ENCODE results near the gene SLC7A5.
A peak's percentile ranks its signal among the peaks of the same experiment; 100 is the strongest.
"Not testable (repeated sequence)": the region's sequence is repeated elsewhere in the genome, so short reads cannot be mapped to it uniquely, and the experiment has no call there.

Gene SLC7A5

GRCh38 chr16:87869061-87869878 is at the start of gene SLC7A5:
TSS of gene SLC7A5 (minus strand) at chr16:87869507. CDS start at chr16:87869422, 85 bp downstream.
- peak; percentile 87 for DNase-seq (ENCODE audit: low spot score)

GRCh38 chr16:87918338-87918737 is 49.0 kb upstream of the SLC7A5 start:
- DNase-seq (ENCODE audit: low spot score), result no peak
- TF ChIP-seq CTCF (IDR thresholded peaks at IDR 0.05; ENCODE audit: extremely low read depth, missing control alignments), result no peak

DNA sequence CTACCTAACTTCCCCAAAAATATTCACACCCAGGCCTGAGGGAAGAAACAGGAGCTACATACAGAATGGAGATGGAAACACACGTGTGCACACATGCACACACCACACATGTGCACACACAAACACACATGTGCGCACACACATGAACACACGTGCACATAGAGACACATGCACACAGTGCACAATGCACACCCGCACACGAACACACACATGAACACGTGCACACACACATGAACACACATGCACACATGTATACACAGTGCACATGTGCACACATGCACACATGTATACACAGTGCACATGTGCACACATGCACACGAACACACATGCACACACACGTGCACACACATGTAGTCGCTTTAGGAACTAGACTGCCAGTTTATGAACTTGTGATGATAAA is 48.2 kb upstream of the SLC7A5 start:
- no peak for TF ChIP-seq CTCF (IDR thresholded peaks at IDR 0.05; ENCODE audit: extremely low read depth, missing control alignments)

DNA sequence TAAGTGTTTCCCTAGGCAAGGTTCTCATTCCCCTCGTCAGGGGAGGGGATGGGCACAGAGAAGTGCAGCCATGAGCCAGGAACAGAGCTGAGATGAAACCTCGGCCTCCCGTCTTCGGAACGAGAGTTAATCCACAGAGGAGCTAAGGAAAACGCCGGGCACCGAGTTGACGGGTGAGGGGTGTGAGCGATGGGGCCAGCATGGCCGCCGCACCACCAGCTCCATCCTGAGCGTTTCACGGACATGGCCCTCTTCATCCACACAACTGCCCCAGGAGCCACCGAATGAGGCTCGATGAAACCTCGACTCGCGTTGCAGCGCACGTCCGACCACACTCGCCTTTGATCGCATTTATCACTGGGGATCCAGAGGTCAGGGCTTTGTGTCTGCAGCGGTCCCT is 45.5 kb upstream of the SLC7A5 start:
- TF ChIP-seq CTCF (IDR thresholded peaks at IDR 0.05; ENCODE audit: extremely low read depth, missing control alignments), result no peak
- no peak for DNase-seq (ENCODE audit: low spot score)

More for the DNA sequence above, 48.2 kb upstream of the SLC7A5 start:
- DNase-seq (ENCODE audit: low spot score), result no peak

- DNase-seq (ENCODE audit: low spot score), result not testable (repeated sequence)
Measured at GRCh38 chr16:87914021-87914725, 44.9 kb upstream of the SLC7A5 start.

- not testable (repeated sequence) for DNase-seq (ENCODE audit: low spot score)
Measured at GRCh38 chr16:87912691-87913090, 43.4 kb upstream of the SLC7A5 start.

DNA sequence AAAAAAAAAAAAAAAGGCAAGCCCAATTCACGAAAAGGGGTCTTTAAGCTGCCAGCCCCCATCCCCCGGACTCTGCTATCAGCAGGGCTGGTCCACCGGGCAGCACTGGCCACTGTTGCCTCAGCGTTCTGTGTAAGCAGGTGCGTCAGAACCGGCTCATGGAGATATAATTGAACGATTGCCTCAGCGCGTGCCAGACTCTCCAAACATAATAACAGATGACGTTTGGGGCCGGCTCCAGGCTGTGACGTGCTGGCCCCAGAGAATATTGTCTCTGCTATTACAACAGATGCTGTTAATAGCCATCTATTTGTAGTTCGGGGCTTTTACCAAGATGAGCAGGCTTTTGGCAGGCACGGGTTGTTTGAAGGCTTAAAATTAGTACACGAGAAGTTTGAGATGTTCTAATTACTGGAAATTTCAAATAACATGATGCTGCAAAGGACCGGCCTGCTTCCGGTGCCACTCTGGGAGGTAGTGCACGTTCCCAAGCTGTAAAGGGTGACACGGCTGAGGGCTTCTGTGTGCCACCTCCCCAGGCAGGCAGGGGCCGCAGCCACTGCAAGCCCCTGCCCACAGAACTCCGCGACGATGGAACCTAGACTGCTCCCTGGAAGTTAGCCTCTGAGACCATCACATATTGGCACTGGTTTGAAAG is 41.9 kb upstream of the SLC7A5 start:
- DNase-seq (ENCODE audit: low spot score), result not testable (repeated sequence)

- peak; percentile 87 for DNase-seq (ENCODE audit: low spot score)
- TF ChIP-seq CTCF (IDR thresholded peaks at IDR 0.05; ENCODE audit: extremely low read depth, missing control alignments), result peak; percentile 81
Measured at GRCh38 chr16:87909203-87909935, 40.1 kb upstream of the SLC7A5 start.

- not testable (repeated sequence) for DNase-seq (ENCODE audit: low spot score)
Measured at GRCh38 chr16:87908101-87908500, 38.8 kb upstream of the SLC7A5 start.

DNA sequence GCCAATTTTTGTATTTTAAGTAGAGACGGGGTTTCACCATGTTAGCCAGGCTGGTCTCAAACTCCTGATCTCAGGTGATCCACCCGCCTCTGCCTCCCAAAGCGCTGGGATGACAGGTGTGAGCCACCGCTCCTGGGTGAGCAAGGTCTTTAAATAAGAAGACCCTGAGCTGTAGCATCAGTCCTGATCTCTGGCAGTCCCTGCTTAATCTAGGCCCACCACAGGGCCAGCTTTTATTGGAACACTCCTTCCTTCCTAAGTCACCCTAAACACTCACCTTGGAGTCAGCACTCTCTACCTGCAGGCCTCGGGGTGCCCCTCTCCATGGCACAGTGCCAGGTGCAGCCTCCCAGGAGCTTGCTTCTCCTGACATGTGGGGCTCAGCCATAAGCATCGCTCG is 36.2 kb upstream of the SLC7A5 start:
- DNase-seq (ENCODE audit: low spot score), result not testable (repeated sequence)

DNA sequence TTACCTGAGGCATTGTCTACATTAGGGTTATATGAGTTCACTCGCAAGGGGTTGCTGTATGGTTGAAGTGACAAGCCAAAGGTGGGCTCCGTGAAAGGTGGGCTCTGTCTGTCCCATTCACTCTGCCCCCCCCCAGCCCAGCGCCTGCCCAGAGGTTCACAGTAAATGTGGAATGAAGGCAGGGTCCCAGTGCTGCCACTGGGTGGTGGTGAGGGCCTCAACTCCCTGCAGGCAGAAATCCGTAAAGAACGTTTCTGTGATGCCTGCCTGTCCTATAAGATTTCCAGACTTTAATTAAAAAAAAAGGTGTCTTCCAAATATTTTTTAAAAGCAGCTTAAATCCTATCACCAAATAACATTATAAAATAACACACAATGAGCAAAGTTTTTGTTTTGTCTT is 35.7 kb upstream of the SLC7A5 start:
- not testable (repeated sequence) for DNase-seq (ENCODE audit: low spot score)

GRCh38 chr16:87900489-87900888 is 31.2 kb upstream of the SLC7A5 start:
- DNase-seq (ENCODE audit: low spot score), result not testable (repeated sequence)
